ENCODE data around the gene TMBIM1.
A peak's percentile ranks its signal among the peaks of the same experiment; 100 is the strongest.

The TMBIM1 gene

DNA sequence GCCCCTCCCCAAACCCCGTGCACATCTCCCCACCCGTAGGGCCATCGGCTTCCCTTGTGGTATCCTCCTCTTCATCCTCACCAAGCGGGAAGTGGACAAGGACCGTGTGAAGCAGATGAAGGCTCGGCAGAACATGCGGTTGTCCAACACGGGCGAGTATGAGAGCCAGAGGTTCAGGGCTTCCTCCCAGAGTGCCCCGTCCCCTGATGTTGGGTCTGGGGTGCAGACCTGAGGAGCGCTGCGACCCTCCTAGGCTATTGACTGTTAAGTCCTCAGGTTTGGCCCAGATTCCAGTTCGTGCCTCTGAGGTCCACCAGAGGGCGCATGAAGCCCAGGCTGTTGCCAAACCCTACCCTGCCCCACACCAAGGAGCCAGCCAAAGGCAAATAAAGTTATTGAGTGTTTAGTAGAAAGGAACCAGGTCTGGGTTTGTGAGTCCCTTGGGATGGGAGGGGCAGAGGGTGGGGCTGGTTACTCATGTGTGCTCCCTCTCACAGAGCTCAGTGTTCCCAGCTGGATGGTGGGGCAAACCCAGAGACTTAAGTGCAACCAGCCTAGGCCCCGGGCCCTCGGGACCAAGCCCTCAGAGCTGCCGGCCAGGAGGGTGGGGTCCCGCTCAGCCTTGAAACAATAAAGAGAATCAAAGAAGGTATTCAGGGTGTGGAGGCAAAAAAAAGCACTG is 19.6 kb downstream of the TMBIM1 start:
- DNase-seq (ENCODE audit: low read depth, low spot score), result peak; percentile 52

GRCh38 chr2:218271865-218272530 is 20.3 kb downstream of the TMBIM1 start:
- DNase-seq (ENCODE audit: low read depth, low spot score), result no peak

GRCh38 chr2:218271487-218271797 is 20.9 kb downstream of the TMBIM1 start:
- no peak for DNase-seq (ENCODE audit: low read depth, low spot score)

GRCh38 chr2:218270721-218271486 is 21.4 kb downstream of the TMBIM1 start:
- no peak for DNase-seq (ENCODE audit: low read depth, low spot score)

GRCh38 chr2:218269900-218270720 is 22.2 kb downstream of the TMBIM1 start, which contains the start of the genes AAMP and PNKD:
TSS of gene AAMP (minus strand) at chr2:218270137. CDS start at chr2:218270086, 51 bp downstream.
TSS of gene PNKD (plus strand) at chr2:218270519. CDS start at chr2:218270536, 17 bp downstream.
- peak; percentile 99 for DNase-seq (ENCODE audit: low read depth, low spot score)

DNA sequence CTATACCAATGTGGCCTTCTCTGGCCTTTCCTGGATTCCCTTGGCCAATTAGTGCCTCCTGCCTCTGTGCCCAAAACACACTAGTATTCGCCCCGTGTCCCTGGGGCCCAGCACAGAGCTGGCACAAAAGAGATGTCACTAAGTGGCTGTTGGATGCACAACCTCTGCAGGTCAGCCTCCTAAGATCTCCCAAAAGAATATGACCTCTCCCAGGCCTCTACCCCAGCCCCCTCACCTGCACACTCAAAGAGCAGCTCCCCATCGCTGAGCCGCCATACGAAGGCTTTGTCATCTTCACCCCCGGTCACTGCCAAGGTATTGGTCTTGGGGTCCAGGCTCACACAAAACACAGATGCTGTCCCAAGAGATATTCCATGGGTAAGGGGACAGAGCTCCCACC is 25.0 kb downstream of the TMBIM1 start:
- no peak for DNase-seq (ENCODE audit: low read depth, low spot score)

DNA sequence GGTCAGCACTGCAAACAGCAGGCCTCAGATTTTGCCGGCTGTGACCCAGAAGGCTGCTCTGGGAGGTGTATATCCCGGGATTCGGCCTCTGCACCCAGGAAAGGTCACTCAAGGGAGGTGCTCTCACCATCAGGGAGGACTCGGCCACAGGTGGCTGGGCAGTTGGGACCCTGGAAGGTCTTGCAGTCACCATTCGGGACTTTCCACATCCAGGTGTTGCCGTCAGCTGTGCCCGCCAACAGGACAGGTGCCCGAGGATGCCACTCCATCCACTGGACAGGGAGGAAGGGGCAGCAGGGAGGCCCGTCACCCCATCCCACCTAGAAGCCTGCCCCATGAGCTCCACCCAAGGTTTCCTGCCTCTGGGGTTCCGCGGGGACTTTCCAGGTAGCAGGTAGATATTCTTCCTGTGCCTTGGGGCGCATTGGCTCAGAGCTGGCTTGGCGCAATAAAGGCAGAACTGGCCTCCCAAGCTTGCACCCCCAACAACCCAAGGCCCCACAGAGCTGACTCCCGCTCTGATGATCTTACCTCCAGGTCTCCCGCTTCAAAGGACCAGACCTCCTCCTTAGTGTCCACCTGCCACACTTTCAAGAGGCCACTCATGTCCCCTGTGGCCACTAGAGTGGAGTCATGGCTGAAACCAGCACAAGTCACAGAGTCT is 25.9 kb downstream of the TMBIM1 start:
- no peak for DNase-seq (ENCODE audit: low read depth, low spot score)

DNA sequence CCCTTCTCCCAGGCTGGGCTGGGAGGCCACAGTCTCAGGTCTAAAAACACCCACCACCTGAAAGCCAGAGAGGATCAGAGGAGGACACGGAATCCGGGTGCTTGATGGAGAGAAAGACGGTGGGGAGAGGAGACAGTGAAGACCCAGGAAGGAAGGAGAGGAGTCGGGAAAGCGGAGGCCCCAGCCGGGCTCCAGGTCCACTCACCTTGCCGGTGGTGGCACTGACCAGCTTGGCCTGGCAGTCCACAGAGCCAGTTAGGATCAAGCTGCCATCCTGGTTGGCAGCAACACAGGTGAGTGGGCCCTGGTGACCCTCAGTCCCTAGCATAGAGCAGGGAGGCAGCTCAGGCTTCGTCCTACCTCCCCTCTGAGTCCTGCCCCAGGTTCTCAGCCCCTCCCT is 26.7 kb downstream of the TMBIM1 start:
- no peak for DNase-seq (ENCODE audit: low read depth, low spot score)

DNA sequence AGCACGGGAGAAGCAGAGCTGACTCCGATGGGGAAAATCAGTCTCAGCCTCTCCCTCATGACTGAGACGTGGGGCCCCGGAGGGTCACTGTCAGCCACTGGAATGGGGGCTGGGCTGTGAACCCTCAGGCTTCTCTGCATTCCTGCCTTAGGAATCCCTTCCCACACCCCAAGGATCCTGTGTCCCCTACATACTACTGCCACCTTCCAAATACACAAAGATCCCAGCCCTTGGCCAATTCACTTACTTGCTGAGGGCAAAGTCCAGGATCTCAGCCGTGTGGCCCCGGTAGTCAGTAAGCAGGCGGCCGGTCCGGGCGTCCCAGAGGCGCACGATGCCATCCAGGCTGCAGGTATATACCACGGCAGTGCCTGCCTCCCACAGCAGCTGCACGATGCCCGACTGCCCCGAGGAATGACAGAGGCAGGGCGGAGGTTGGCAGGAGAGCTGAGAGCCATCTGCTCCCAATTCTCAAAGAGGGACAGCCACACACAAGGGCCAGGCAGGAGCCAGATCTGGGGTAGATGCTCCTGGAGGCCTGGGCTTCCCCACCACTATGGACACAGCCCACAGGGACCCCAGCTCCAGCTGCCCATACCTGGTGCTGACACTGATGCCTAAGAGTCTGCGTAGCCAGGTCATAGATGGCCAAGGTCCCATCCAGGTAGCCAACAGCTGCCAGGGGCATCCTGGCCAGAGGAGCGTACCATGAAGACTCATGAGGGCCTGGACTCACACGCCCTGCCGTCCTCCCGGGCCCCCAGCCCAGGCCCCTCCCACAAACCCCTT is 27.3 kb downstream of the TMBIM1 start:
- DNase-seq (ENCODE audit: low read depth, low spot score), result no peak

DNA sequence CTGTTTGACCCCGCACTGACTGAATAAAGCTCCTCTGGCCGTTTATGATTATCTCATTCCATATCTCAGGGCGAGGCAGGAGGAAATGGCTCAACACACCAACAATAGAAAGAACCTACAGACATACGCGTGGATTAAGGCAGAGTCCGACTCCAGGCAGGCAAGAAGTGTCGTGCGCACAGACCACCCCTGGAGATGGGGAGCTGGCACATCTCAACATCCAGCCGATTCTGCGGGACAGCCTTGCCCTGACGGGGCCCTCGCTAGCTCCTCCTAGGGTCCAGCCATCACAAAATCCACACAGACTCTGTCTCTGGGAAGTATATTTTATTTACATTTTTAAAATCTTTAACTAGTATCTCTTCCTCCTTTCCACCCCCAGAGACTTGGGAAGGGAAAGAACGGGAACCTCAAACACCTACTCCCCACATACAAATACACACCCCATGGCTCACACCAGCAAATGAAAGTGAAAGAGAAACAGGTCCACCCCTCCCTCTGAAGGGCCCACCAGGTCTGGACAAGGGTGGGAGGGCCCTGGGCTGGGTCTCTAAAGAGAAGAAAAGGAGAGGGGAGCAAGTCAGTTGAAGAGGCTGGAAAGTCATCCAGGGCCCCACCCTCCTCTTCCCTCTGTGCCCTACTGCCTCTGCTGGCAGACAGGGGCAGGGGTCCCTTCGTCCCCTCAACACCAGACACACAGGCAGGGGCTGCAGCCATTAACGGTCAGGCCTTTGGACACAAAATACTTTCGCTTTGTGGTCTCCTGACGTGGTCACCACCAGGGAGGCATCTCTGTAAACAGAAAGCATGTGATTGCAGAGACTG is 28.3 kb downstream of the TMBIM1 start:
- DNase-seq (ENCODE audit: low read depth, low spot score), result no peak

DNA sequence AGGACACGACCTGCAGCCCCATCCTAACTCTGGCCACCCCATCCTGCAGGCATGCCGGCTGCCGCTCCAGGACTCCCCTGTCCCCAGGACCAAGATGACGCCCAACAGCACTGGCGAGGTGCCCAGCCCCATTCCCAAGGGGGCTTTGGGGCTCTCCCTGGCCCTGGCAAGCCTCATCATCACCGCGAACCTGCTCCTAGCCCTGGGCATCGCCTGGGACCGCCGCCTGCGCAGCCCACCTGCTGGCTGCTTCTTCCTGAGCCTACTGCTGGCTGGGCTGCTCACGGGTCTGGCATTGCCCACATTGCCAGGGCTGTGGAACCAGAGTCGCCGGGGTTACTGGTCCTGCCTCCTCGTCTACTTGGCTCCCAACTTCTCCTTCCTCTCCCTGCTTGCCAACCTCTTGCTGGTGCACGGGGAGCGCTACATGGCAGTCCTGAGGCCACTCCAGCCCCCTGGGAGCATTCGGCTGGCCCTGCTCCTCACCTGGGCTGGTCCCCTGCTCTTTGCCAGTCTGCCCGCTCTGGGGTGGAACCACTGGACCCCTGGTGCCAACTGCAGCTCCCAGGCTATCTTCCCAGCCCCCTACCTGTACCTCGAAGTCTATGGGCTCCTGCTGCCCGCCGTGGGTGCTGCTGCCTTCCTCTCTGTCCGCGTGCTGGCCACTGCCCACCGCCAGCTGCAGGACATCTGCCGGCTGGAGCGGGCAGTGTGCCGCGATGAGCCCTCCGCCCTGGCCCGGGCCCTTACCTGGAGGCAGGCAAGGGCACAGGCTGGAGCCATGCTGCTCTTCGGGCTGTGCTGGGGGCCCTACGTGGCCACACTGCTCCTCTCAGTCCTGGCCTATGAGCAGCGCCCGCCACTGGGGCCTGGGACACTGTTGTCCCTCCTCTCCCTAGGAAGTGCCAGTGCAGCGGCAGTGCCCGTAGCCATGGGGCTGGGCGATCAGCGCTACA is 29.4 kb downstream of the TMBIM1 start:
- DNase-seq (ENCODE audit: low read depth, low spot score), result no peak

DNA sequence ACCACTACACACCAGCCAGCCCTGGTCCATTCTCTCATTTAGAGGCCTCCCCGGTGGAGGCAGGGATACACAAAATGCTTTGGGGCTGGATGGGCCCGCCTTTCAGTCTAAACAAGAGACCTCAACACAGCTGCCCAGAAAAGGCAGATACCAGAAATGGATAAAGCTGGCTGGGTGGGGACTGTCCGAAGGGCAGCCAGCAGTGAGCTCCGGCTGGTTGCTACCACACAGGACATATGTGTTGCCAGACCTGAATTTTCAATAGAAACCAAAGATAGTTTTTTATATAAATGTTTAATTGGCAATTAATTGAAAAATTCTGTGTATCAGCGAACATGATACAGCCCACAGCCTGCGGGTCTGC is 30.1 kb downstream of the TMBIM1 start:
- DNase-seq (ENCODE audit: low read depth, low spot score), result no peak

- no peak for DNase-seq (ENCODE audit: low read depth, low spot score)
These were observed 30.7 kb downstream of the TMBIM1 start for GRCh38 chr2:218261423-218262236.

GRCh38 chr2:218260742-218261422 is 31.4 kb downstream of the TMBIM1 start, which contains the start of gene GPBAR1:
TSS of gene GPBAR1 (plus strand) at chr2:218261015. CDS start at chr2:218262725, 1,710 bp downstream.
- DNase-seq (ENCODE audit: low read depth, low spot score), result no peak

DNA sequence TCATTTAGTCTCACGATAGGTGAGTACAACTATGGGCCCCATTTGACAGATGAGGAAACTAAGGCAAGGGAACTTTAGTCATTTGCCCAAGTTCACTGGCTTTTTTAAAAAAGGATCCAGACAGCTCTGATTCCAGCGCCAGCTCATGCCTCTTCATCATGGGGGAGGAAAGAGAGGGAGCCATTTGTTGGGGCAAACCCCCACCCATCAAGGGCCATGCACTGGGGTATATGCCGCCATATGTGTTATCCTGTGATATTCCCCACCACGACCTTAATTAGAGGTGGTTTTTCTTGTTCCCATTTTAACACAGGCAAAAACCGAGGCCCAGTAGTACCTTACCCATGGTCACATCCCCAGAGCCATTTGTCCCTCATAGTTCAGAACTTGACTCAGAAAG is 32.1 kb downstream of the TMBIM1 start:
- no peak for DNase-seq (ENCODE audit: low read depth, low spot score)

DNA sequence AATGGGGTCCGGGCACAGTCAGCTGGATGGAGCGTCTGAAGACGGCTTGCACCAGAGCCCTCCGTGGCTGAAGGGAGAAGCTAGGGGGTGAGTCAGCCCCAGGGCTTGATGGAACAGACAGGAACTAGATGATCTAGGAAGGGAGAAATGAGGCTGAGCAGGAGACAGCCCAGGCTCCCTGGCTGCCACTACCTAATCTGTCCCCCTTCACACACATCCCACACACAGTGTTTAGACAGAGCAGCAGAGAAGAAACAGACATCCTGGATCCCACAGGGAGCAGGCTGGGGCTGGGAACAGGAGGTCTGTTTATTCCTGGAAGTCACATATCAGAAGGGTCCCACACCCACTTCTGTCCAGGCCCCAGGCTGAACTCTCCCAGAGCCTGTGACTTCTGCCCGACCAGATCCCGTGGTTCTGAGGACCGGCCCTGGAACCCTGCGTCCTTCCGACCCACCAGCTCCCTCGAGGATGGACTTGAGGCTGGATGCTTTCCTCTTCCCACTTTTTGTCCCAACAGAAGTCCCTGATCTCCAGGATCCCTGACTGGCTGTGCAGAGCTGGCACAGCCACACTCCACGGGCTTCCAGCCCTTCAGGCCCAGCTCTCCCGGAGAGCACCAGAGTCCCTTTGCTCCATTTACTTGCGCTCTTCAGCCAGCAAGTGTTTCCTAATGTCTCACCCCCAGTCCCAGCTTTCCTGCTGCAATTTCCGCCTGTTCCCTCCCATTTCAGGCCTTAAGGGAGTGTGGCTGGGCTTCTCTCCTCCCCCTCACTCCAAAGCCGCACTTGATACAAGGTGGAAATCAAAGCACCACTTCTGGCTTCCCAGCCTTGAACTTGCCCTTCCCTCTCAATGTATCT is 33.0 kb downstream of the TMBIM1 start:
- no peak for DNase-seq (ENCODE audit: low read depth, low spot score)
